IMR-90 (cell line): Measurements from ENCODE around the gene RANBP10.

Experiments used
- CEBPB ChIP-seq: IDR thresholded peaks from 2 replicates; pipeline ENCODE4 v1.6.1; 2012; ENCODE audit warnings: low read depth, low read length, improper control_type of control experiment
- MXI1 ChIP-seq: IDR thresholded peaks from 2 replicates; pipeline ENCODE4 v1.6.1; 2012; ENCODE audit warnings: low read depth, mild to moderate bottlenecking, low read length, moderate library complexity, borderline replicate concordance
- POLR2A ChIP-seq: IDR thresholded peaks from 2 replicates; pipeline ENCODE4 v1.6.1; 2012; ENCODE audit warnings: mild to moderate bottlenecking, low read depth, low read length
- RAD21 ChIP-seq: IDR thresholded peaks from 2 replicates; pipeline ENCODE4 v1.6.1; 2012; ENCODE audit warnings: low read length, improper control_type of control experiment
- RFX5 ChIP-seq: IDR thresholded peaks from 2 replicates; pipeline ENCODE4 v1.8.0; 2012; ENCODE audit warnings: low read depth, mild to moderate bottlenecking, low read length, moderate library complexity
- TF ChIP-seq, protein P1 (sequence below): conservative IDR thresholded peaks from 2 replicates; pipeline ENCODE4 v1.5.1; 2012; ENCODE audit warnings: mild to moderate bottlenecking, low read depth, low read length, improper control_type of control experiment

DNA sequence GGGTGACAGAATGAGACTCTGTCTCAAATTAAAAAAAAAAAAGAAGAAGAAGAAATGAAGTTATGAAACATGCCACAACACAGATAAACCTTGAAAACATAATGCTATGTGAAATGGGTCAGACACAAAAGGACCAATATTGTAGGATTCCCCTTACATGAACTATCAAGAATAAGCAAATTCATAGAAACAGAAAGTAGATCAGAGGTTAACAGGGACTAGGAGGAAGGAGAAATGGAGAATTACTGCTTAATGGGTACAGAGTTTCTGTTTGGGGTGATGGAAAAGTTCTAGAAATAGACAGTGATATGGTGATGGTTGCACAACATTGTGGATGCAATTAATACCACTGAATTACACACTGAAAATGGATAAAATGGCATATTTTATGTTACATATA lies 16.3 kb downstream of the RANBP10 start:
- TF ChIP-seq, protein P1, sequence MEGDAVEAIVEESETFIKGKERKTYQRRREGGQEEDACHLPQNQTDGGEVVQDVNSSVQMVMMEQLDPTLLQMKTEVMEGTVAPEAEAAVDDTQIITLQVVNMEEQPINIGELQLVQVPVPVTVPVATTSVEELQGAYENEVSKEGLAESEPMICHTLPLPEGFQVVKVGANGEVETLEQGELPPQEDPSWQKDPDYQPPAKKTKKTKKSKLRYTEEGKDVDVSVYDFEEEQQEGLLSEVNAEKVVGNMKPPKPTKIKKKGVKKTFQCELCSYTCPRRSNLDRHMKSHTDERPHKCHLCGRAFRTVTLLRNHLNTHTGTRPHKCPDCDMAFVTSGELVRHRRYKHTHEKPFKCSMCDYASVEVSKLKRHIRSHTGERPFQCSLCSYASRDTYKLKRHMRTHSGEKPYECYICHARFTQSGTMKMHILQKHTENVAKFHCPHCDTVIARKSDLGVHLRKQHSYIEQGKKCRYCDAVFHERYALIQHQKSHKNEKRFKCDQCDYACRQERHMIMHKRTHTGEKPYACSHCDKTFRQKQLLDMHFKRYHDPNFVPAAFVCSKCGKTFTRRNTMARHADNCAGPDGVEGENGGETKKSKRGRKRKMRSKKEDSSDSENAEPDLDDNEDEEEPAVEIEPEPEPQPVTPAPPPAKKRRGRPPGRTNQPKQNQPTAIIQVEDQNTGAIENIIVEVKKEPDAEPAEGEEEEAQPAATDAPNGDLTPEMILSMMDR = no peak
- TF ChIP-seq RFX5 (no peak), MXI1 (no peak), POLR2A (no peak), RAD21 (no peak), CEBPB (peak; percentile 26; the same call in 1 of the 2 replicates)
